Measurements from ENCODE around the gene CADPS2. TPM values are rescaled to one million over a fixed set of nuclear protein-coding genes. Genes with fewer than 3 reads are reported as not detected.

Gene CADPS2
- total and polyA plus RNA-seq, 2 donors (not counting 1 experiment from before 2014, with no cell fraction given): not detected

DNA sequence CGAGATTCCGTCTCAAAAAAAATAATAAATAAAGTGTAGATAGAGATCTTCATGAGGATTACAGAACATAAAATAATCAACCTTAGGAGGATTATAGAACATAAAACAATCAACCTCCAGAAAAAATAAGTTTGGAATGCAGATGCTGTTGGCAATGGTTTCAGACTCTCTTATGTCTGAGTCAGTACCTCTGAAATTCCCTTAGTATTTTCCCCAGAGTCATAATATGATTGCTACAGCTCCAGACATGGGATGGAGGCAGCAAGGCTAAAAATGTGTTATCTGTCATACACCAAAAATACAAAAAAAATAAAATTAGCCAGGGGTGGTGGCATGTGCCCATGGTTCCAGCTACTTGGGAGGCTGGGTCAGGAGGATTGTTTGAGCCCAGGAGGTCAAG lies 22.2 kb downstream of the CADPS2 start:
- Histone ChIP-seq H3K27ac (ENCODE audit: low read length in 2 of 2) (no peak overlapping the region), H3K9ac (ENCODE audit: low read length) (no peak overlapping the region), H4K20me1 (ENCODE audit: control insufficient read depth, insufficient read depth, low read length, poor library complexity, severe bottlenecking) (no peaks in the 10 kb centered on the region), H3K4me1 (ENCODE audit: control insufficient read depth in 2 of 2, insufficient read depth in 2 of 2, low read length in 2 of 2) (no peaks in the 10 kb centered on the region), H3K4me3 (ENCODE audit: control extremely low read depth in 1 of 5, extremely low read depth in 1 of 5, insufficient read depth in 1 of 5, low read depth in 2 of 5, low read length in 4 of 5) (no peak overlapping the region), H3K4me2 (replicated peaks; ENCODE audit: low read depth, low read length, poor library complexity, severe bottlenecking) (no peak overlapping the region), H2AFZ (ENCODE audit: insufficient read depth, low read depth, low read length, poor library complexity, severe bottlenecking) (no peak overlapping the region), H3K27me3 (replicated peaks in 1 of 4; ENCODE audit: control extremely low read depth in 1 of 4, control insufficient read depth in 3 of 4, insufficient read depth in 4 of 4, low read length in 3 of 4) (no peaks in the 10 kb centered on the region), H3K79me2 (ENCODE audit: control insufficient read depth, insufficient read depth, low read length) (no peaks in the 10 kb centered on the region), H3K9me3 (ENCODE audit: control extremely low read depth in 1 of 3, control insufficient read depth in 2 of 3, insufficient read depth in 1 of 3, low read length in 2 of 3) (peaks cover 0 to 2% (median 0%) of the 10 kb centered on the region in 3 donors), H3K36me3 (replicated peaks in 1 of 2; ENCODE audit: control extremely low read depth in 1 of 2, control insufficient read depth in 1 of 2, extremely low read depth in 1 of 2, insufficient read depth in 2 of 2, low read length in 1 of 2) (no peaks in the 10 kb centered on the region)
- H3K4me1 Mint-ChIP-seq: no peaks in the 10 kb centered on the region
- intact Hi-C loops (cut with micrococcal nuclease): no loop called here
- TF ChIP-seq, protein P1, sequence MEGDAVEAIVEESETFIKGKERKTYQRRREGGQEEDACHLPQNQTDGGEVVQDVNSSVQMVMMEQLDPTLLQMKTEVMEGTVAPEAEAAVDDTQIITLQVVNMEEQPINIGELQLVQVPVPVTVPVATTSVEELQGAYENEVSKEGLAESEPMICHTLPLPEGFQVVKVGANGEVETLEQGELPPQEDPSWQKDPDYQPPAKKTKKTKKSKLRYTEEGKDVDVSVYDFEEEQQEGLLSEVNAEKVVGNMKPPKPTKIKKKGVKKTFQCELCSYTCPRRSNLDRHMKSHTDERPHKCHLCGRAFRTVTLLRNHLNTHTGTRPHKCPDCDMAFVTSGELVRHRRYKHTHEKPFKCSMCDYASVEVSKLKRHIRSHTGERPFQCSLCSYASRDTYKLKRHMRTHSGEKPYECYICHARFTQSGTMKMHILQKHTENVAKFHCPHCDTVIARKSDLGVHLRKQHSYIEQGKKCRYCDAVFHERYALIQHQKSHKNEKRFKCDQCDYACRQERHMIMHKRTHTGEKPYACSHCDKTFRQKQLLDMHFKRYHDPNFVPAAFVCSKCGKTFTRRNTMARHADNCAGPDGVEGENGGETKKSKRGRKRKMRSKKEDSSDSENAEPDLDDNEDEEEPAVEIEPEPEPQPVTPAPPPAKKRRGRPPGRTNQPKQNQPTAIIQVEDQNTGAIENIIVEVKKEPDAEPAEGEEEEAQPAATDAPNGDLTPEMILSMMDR (IDR thresholded peaks at IDR 0.05): no peak
- no peak for TF ChIP-seq EZH2 (IDR thresholded peaks at IDR 0.05; ENCODE audit: borderline replicate concordance, insufficient read depth, low read depth, low read length, poor library complexity, severe bottlenecking)
- DNase-seq (no peak), ATAC-seq (ENCODE audit: low read depth) (no peak)
- H3K27ac Mint-ChIP-seq: no peak overlapping the region
- no peaks in the 10 kb centered on the region for H3K27me3 Mint-ChIP-seq
- CTCF ChIA-PET: no interaction called here
- H3K9me3 Mint-ChIP-seq (ENCODE audit: insufficient read depth): peaks cover 7% of the 10 kb centered on the region
- WGBS (ENCODE audit: insufficient coverage): no CpG with 5 or more reads among the region's 2 CpGs
- H3K4me3 Mint-ChIP-seq: no peak overlapping the region
- POLR2A ChIA-PET: no interaction called here

DNA sequence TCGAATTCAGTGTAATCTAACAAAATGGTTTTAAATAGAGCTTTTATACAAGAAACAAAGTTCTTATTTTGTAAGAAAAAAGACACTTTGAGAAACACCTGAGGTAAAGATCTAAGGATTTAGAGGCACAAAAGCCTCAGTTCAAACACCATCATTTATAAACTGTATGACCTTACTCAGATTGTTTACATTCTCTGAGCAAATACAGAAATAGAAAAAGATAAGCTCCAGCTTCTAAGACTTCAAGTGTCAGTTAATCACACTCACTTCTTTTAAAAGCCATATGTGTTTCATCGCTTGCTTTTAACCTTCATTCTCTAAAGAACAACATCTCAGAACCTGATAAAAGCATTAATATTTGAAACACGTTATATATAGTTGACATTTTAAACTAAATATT lies 27.9 kb downstream of the CADPS2 start:
- Histone ChIP-seq H3K4me3 (ENCODE audit: control extremely low read depth in 1 of 5, extremely low read depth in 1 of 5, insufficient read depth in 1 of 5, low read depth in 2 of 5, low read length in 4 of 5) (no peak overlapping the region), H2AFZ (ENCODE audit: insufficient read depth, low read depth, low read length, poor library complexity, severe bottlenecking) (no peak overlapping the region), H3K9me3 (ENCODE audit: control extremely low read depth in 1 of 3, control insufficient read depth in 2 of 3, insufficient read depth in 1 of 3, low read length in 2 of 3) (peaks cover 0 to 5% (median 0%) of the 10 kb centered on the region in 3 donors), H3K27me3 (replicated peaks in 1 of 4; ENCODE audit: control extremely low read depth in 1 of 4, control insufficient read depth in 3 of 4, insufficient read depth in 4 of 4, low read length in 3 of 4) (no peaks in the 10 kb centered on the region), H4K20me1 (ENCODE audit: control insufficient read depth, insufficient read depth, low read length, poor library complexity, severe bottlenecking) (no peaks in the 10 kb centered on the region), H3K36me3 (replicated peaks in 1 of 2; ENCODE audit: control extremely low read depth in 1 of 2, control insufficient read depth in 1 of 2, extremely low read depth in 1 of 2, insufficient read depth in 2 of 2, low read length in 1 of 2) (no peaks in the 10 kb centered on the region), H3K79me2 (ENCODE audit: control insufficient read depth, insufficient read depth, low read length) (no peaks in the 10 kb centered on the region), H3K9ac (ENCODE audit: low read length) (no peak overlapping the region), H3K4me1 (ENCODE audit: control insufficient read depth in 2 of 2, insufficient read depth in 2 of 2, low read length in 2 of 2) (no peaks in the 10 kb centered on the region), H3K27ac (ENCODE audit: low read length in 2 of 2) (no peak overlapping the region), H3K4me2 (replicated peaks; ENCODE audit: low read depth, low read length, poor library complexity, severe bottlenecking) (no peak overlapping the region)
- no peaks in the 10 kb centered on the region for H3K27me3 Mint-ChIP-seq
- intact Hi-C loops (cut with micrococcal nuclease): no loop called here
- TF ChIP-seq, protein P1 (IDR thresholded peaks at IDR 0.05): no peak
- no peak for TF ChIP-seq EZH2 (IDR thresholded peaks at IDR 0.05; ENCODE audit: borderline replicate concordance, insufficient read depth, low read depth, low read length, poor library complexity, severe bottlenecking)
- H3K27ac Mint-ChIP-seq: no peak overlapping the region
- ChIA-PET CTCF (no interaction called here), POLR2A (no interaction called here)
- no CpG with 5 or more reads among the region's 3 CpGs for WGBS (ENCODE audit: insufficient coverage)
- H3K9me3 Mint-ChIP-seq (ENCODE audit: insufficient read depth): no peaks in the 10 kb centered on the region
- no peak for ATAC-seq (ENCODE audit: low read depth)
- H3K4me1 Mint-ChIP-seq: no peaks in the 10 kb centered on the region
- H3K4me3 Mint-ChIP-seq: no peak overlapping the region
- no peak for DNase-seq
